ENCODE results near the gene NANOS2.
"Not testable (repeated sequence)": the region's sequence is repeated elsewhere in the genome, so short reads cannot be mapped to it uniquely, and the experiment has no call there.

Gene NANOS2

DNA sequence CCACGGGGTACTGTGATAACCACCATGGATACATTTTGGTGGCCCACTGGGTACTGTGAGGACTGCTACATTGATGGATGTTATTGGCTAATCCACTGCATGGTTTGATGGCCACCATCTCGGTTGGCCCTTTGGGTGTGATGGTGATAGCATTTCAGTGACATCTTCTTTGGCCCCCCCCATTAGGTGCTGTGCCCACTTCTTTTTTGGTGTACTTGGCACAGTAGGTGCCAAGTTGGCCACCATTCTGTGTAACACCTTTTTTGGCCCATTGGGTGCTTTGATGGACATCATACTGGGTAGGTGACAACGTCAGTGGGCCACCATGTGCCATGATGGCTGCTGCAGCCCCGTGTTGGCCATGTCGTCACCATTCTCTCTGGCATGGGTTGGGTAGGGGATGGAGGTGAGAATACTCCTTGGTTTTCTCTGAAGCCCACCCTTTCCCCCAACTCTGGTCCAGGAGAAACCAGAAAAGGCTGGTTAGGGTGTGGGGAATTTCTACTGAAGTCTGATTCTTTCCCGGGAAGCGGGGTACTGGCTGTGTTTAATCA, 41.3 kb downstream of the NANOS2 start:
- no peak for DNase-seq

DNA sequence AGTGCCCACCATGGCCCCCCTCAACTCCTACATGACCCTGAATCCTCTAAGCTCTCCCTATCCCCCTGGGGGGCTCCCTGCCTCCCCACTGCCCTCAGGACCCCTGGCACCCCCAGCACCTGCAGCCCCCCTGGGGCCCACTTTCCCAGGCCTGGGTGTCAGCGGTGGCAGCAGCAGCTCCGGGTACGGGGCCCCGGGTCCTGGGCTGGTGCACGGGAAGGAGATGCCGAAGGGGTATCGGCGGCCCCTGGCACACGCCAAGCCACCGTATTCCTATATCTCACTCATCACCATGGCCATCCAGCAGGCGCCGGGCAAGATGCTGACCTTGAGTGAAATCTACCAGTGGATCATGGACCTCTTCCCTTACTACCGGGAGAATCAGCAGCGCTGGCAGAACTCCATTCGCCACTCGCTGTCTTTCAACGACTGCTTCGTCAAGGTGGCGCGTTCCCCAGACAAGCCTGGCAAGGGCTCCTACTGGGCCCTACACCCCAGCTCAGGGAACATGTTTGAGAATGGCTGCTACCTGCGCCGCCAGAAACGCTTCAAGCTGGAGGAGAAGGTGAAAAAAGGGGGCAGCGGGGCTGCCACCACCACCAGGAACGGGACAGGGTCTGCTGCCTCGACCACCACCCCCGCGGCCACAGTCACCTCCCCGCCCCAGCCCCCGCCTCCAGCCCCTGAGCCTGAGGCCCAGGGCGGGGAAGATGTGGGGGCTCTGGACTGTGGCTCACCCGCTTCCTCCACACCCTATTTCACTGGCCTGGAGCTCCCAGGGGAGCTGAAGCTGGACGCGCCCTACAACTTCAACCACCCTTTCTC, 42.3 kb downstream of the NANOS2 start:
- no peak for DNase-seq

DNA sequence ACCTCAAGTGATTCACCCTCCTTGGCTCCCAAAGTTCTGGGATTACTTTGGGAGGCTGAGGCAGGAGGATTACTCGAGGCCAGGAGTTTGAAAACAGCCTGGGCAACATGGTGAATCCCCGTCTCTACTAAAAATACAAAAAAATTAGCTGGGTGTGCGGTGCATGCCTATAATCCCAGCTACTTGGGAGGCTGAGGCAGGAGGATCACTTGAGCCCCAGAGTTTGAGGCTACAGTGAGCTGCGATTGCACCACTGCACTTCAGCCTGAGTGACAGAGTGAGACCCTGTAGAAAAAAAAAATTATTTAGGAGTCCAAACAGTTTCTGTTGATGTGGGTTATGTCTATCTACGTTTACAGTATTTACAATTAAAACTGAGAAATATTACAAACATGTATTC, 43.8 kb downstream of the NANOS2 start:
- no peak for DNase-seq

DNA sequence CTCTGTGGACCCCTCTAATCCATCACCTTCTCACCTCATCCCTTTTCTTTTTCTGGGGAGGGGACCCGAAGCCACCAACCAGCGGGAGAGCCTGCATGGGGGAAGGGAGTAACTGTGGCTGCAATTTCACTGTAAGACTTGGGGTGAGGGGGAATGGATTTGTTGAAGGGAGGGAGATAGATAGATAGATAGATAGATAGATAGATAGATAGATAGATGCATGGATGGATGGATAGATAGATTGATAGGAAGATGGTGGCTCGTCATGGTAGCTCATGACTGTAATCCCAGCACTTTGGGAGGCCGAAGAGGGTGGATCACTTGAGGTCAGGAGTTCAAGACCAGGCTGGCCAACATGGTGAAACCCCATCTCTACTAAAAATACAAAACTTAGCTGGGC, 47.3 kb downstream of the NANOS2 start:
- DNase-seq, result not testable (repeated sequence)

DNA sequence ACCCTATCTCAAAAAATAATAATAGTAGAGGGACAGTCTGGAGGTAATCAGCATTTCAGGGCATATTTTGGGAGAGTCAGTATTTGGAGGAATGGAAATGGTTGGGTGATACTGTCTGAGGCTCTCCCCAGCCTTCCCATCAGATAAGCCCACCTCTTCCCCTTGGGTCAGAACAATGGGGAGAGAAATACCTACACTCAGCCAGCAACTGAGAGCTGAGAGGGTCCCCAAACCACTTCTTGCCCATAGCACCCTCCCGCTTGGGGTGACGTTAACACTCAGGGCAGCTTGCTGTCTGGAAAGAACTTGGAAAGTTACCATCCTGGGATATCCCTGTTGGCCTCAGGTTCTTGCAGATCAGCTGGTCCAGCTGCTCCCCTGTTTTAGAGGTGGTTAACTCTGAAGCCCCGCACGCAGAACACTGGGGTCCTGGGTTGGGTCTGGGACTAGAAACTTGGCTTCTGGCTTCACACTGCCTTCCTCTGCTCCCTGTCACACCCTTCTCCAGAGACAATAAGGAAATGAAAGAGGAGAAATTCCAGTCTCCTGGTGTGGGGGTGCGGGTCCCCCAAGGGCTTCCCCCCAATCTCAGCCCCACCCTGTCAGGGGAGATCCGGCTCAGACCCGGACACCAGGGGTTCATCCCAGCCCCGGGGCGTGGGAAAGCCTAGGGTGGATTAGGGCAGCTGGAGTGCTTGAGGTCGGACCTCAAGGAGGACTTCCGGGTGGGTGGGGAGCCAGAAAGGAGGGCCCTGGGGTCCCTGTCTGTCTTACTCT, 48.0 kb downstream of the NANOS2 start:
- DNase-seq, result no peak

DNA sequence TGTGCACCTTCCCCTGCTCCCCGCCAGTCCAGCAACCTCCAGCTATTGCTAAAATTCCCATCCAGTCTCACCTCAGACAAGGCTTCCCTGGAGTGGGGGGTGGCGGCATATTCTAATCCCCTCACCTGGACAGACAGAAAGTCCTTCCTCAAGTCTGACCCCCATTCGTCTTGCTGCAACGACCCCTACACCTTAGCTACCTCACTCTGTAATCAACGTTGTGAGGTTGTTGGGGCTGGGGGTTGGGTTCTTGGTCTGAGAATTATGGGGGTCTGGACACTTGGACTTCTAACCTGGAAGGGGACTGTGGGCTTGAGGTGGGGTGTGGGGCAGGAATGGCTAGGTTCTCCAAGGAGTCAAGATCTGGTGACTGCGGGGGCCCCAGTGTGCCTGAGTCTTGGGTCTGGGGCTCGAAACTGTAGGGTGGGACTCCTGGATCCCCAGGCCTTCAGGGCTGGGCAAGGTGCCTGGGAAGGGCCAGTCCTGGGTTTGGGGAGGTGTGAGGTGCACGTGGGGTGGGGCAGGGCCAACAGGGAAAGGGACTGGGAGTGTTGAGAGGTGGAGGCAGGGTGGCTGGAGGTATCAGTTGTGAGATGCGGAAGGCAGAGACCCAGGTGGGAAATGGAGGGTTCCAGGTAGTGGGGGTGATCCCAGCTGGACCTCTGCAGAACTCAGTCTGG, 49.2 kb downstream of the NANOS2 start:
- no peak for DNase-seq

DNA sequence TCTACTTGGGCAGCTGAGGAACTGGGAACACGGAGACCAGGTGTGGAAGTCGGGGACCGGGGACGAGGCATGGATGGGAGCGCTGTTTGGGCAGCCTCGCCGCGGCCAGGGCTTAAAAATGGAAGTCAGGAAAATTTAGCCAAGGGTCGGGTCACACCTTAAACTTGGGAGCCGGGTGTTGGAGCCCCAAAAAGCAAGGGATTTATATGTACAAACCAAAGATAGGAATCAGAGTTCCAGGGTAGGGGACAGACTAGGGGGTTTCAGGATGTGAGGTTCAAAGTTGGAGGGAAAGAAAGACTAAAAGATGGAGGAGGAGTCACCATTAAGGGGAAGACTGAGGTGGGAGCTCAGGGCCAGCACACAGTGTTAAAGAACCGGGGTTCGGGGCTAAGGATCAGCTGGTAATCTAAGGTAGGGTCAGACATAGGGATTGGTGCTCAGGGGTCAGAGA, 49.9 kb downstream of the NANOS2 start:
- no peak for DNase-seq

DNA sequence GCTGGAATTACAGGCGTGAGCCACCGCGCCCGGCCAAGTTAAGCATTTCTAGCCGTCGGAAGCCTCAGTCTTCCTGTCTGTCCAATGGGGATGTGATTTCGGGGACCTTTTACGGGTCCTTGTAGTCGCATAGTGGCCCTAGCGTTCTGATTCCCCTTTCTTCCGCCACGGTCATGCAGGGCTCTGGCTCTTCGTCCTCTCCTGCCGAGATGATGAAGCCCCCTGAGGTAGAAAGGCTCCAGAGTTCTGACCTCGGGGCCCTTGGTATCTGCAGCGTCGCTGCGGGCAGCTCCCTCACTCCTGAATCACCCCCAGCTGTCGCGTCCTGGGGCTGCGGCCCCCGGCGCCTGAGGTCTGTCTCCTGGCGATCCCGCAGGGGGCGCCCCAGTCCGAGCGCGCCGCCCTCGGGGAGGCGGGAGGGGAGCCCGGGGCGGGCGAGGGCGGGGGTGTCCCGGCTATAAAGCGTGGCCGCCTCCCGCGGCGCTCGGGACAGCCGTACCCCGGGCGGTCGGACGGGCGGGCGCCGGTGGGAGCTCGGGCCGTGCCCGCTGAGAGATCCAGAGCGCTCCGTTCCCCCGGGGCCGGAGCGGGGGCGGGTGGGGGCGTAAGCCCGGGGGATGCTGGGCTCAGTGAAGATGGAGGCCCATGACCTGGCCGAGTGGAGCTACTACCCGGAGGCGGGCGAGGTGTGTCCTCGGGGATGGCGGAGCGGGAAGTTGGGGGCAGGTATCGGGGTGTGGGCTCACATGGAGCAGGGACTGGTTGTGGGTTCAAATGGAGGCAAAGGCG, 50.5 kb downstream of the NANOS2 start, which contains the start of gene FOXA3:
TSS of gene FOXA3 (plus strand) at position 487 of the 789 bp plus-strand sequence. CDS start at position 618, 131 bp downstream.
- DNase-seq, result peak; percentile 28 to 59

DNA sequence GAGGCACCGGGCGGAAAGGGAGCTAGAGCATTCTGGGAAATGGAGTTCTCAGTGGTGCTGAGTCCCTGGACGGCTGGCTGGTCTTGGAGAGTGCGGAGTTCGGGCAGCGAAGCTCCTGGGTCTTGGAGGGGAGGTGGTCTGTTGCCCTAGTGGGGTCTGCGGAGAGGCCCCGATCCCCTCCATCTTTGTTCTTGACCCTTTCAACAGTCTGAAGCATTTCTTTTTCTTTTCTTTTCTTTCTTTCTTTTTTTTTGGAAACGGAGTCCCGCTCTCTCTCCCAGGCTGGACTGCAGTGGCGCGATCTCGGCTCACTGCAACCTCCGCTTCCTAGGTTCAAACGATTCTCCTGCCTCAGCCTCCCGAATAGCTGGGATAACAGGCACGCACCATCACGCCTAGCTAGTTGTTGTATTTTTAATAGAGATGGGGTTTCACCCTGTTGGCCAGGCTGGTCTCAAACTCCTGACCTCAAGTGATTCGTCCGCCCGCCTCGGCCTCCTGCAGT, 51.2 kb downstream of the NANOS2 start:
- no peak for DNase-seq

All from NCI-H2081 (cell line).